DOHH2 (cell line): ENCODE results near the gene LSAMP.

Source experiments
- H3F3A ChIP-seq: fragments of 200-600 bp; sonication (generic), shearing (Covaris generic); 2 replicates; pipeline ENCODE4 v1.6.0; 2016; ENCODE audit warnings: antibody characterized with exemption, mild to moderate bottlenecking; ENCODE audit not compliant: control insufficient read depth, insufficient read depth
- H3K27ac ChIP-seq: fragments of 200-600 bp; sonication (generic); 2 replicates; pipeline ENCODE4 v1.5.1; 2014; ENCODE audit warnings: low read depth, mild to moderate bottlenecking, low read length, moderate library complexity
- H3K27me3 ChIP-seq: fragments of 200-600 bp; sonication (generic); 2 replicates; pipeline ENCODE4 v1.6.1; 2014; ENCODE audit warnings: mild to moderate bottlenecking, low read length, mixed read lengths; ENCODE audit not compliant: control insufficient read depth
- H3K36me3 ChIP-seq: fragments of 200-600 bp; sonication (generic); 2 replicates; pipeline ENCODE4 v1.6.1; 2014; ENCODE audit warnings: mild to moderate bottlenecking, low read length, moderate library complexity, mixed read lengths; ENCODE audit not compliant: control insufficient read depth
- H3K4me1 ChIP-seq: fragments of 200-600 bp; sonication (generic); 2 replicates; pipeline ENCODE4 v1.6.1; 2014; ENCODE audit warnings: mild to moderate bottlenecking, low read length, mixed read lengths; ENCODE audit not compliant: control insufficient read depth
- H3K4me2 ChIP-seq: fragments of 200-600 bp; sonication (generic); 2 replicates; pipeline ENCODE4 v1.6.0; 2014; ENCODE audit warnings: mild to moderate bottlenecking, low read length, moderate library complexity
- H3K4me3 ChIP-seq: fragments of 200-600 bp; sonication (generic); 2 replicates; pipeline ENCODE4 v1.5.1; 2014; ENCODE audit warnings: mild to moderate bottlenecking, low read length, mixed read lengths
- H3K79me2 ChIP-seq: fragments of 200-600 bp; sonication (generic); 2 replicates; pipeline ENCODE4 v1.6.1; 2014; ENCODE audit warnings: mild to moderate bottlenecking, low read length, mixed read lengths; ENCODE audit not compliant: control insufficient read depth
- H3K9me2 ChIP-seq: fragments of 200-600 bp; sonication (generic); replicated peaks from 2 replicates; pipeline ENCODE4 v1.6.1; 2014; ENCODE audit warnings: mild to moderate bottlenecking, low read length, mixed read lengths; ENCODE audit not compliant: control insufficient read depth
- H3K9me3 ChIP-seq: fragments of 200-600 bp; sonication (generic); 2 replicates; pipeline ENCODE4 v1.6.1; 2014; ENCODE audit warnings: antibody characterized with exemption, low read length, mixed read lengths; ENCODE audit not compliant: control insufficient read depth, insufficient read depth
- H4K20me1 ChIP-seq: fragments of 200-600 bp; sonication (generic); 2 replicates; pipeline ENCODE4 v1.6.0; 2014; ENCODE audit warnings: low read depth, mild to moderate bottlenecking, antibody characterized with exemption, low read length, moderate library complexity; ENCODE audit not compliant: control insufficient read depth, insufficient read depth
- EZH2phosphoT487 ChIP-seq: fragments of 200-600 bp; sonication (generic); IDR thresholded peaks from 2 replicates; pipeline ENCODE4 v1.6.1; 2017; ENCODE audit warnings: borderline replicate concordance, mild to moderate bottlenecking, antibody characterized with exemption, low read length, moderate library complexity, mixed read lengths
- TF ChIP-seq, protein P1 (sequence below): fragments of 200-600 bp; sonication (generic); IDR thresholded peaks from one replicate; pipeline ENCODE4 v1.5.1; 2014; ENCODE audit warnings: antibody characterized with exemption, mild to moderate bottlenecking, low read depth, low read length; ENCODE audit not compliant: poor library complexity, severe bottlenecking

Gene LSAMP

DNA sequence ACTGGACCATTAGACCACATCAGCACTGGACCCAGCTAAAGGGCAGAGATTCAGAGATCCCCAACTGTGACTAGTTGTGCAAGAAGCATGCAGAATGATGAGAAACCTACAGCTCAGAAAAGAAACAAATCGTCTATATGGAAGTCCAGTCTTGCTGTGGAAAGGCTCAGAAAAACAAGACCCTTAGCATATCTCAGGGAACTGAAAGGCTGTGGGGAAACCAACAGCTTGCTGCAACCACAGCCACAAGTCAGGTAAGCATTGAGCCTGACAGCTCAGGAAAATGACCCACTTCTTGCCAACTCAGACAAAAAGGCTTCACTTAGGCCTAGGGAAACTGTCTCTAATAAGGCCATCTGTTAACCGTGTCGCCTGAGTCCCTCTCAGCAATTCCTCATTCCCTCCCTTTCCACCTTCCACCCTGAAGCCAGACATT, 145.6 kb downstream of the LSAMP start:
- no peaks in the 10 kb centered on the region for H3K9me3 ChIP-seq
- no peaks in the 10 kb centered on the region for H3K4me1 ChIP-seq
- H3K79me2 ChIP-seq: no peaks in the 10 kb centered on the region
- no peaks in the 10 kb centered on the region for H3K9me2 ChIP-seq
- no peaks in the 10 kb centered on the region for H3K27me3 ChIP-seq
- no peak overlapping the region for H3K4me3 ChIP-seq
- TF ChIP-seq, protein P1, sequence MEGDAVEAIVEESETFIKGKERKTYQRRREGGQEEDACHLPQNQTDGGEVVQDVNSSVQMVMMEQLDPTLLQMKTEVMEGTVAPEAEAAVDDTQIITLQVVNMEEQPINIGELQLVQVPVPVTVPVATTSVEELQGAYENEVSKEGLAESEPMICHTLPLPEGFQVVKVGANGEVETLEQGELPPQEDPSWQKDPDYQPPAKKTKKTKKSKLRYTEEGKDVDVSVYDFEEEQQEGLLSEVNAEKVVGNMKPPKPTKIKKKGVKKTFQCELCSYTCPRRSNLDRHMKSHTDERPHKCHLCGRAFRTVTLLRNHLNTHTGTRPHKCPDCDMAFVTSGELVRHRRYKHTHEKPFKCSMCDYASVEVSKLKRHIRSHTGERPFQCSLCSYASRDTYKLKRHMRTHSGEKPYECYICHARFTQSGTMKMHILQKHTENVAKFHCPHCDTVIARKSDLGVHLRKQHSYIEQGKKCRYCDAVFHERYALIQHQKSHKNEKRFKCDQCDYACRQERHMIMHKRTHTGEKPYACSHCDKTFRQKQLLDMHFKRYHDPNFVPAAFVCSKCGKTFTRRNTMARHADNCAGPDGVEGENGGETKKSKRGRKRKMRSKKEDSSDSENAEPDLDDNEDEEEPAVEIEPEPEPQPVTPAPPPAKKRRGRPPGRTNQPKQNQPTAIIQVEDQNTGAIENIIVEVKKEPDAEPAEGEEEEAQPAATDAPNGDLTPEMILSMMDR: no peak
- TF ChIP-seq EZH2phosphoT487: no peak
- H3K36me3 ChIP-seq: no peaks in the 10 kb centered on the region
- no peaks in the 10 kb centered on the region for H3F3A ChIP-seq
- H4K20me1 ChIP-seq: no peaks in the 10 kb centered on the region
- no peak overlapping the region for H3K4me2 ChIP-seq
- no peak overlapping the region for H3K27ac ChIP-seq

DNA sequence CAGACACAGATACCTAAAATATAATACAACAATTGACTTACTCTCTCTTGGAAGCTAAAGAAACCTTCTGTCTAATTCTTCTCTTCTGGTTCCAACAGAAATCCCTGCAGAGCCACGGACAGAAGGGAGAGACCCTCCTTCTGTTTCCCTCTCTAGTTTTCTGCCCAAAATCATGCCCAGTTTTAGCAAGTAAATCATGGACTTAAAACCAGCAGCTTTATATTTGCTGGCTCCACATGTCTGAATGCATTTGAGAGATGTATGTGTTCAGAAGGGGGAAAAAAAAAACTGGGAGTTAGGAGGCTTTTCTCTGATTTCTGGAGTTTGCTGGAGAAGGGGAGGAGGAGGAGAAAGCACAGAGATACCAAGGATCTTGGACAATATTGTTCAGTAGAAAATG, 147.1 kb downstream of the LSAMP start:
- Histone ChIP-seq H3K4me2 (no peak overlapping the region), H3K9me3 (no peaks in the 10 kb centered on the region), H3K9me2 (no peaks in the 10 kb centered on the region), H3K4me3 (no peak overlapping the region), H4K20me1 (no peaks in the 10 kb centered on the region), H3K27me3 (no peaks in the 10 kb centered on the region), H3F3A (no peaks in the 10 kb centered on the region), H3K4me1 (no peaks in the 10 kb centered on the region), H3K79me2 (no peaks in the 10 kb centered on the region), H3K36me3 (no peaks in the 10 kb centered on the region), H3K27ac (no peak overlapping the region)
- no peak for TF ChIP-seq EZH2phosphoT487
- TF ChIP-seq, protein P1: no peak

DNA sequence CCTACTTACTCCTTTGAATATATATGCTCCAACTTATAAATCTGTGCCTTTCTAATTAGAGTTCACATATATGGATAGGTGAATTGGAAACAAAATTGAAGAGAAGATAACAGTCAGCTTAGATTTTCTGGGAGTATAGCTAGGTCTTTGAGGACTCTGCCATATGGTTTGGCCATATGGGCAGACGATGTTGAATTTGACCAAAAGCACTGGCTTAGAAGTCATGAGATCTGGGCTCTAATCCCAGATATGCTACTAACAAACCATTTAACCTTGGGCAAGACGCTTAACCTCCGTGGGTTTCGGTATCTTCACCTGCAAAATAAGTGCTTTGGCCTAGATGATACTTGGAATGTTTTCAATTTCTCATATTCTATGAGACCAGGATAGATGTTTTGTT, 154.1 kb downstream of the LSAMP start:
- H4K20me1 ChIP-seq: no peaks in the 10 kb centered on the region
- H3K79me2 ChIP-seq: no peaks in the 10 kb centered on the region
- H3K9me3 ChIP-seq: no peaks in the 10 kb centered on the region
- no peak overlapping the region for H3K4me2 ChIP-seq
- no peaks in the 10 kb centered on the region for H3K9me2 ChIP-seq
- TF ChIP-seq EZH2phosphoT487: no peak
- TF ChIP-seq, protein P1: no peak
- no peak overlapping the region for H3K4me3 ChIP-seq
- no peaks in the 10 kb centered on the region for H3F3A ChIP-seq
- H3K36me3 ChIP-seq: no peaks in the 10 kb centered on the region
- H3K4me1 ChIP-seq: no peaks in the 10 kb centered on the region
- no peaks in the 10 kb centered on the region for H3K27me3 ChIP-seq
- no peak overlapping the region for H3K27ac ChIP-seq

DNA sequence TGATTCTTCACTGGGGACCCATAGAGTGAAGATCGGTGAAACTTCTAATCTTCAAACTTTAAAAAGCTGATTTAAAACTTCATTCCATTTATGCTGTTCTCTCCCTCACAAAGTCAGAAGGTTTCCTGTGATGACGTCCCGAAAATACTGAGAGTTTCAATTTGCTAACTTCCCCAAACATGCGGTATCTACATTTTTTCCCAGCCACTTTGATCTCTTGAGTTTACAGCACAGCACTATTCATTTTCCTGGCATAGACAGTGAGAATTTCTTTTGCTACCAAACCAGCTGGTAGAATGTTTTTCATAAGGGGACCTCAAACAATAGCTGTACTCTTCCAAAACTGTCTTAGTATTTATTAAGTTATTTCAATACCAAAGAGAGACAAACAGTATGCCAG, 156.8 kb downstream of the LSAMP start:
- H3K79me2 ChIP-seq: no peaks in the 10 kb centered on the region

More for the DNA sequence above, 156.8 kb downstream of the LSAMP start:
- no peaks in the 10 kb centered on the region for H3F3A ChIP-seq
- no peaks in the 10 kb centered on the region for H3K27me3 ChIP-seq
- H3K27ac ChIP-seq: no peak overlapping the region
- H3K36me3 ChIP-seq: no peaks in the 10 kb centered on the region
- TF ChIP-seq, protein P1: no peak
- H3K9me2 ChIP-seq: no peaks in the 10 kb centered on the region
- no peaks in the 10 kb centered on the region for H4K20me1 ChIP-seq
- no peak overlapping the region for H3K4me2 ChIP-seq
- no peaks in the 10 kb centered on the region for H3K4me1 ChIP-seq
- no peak overlapping the region for H3K4me3 ChIP-seq
- H3K9me3 ChIP-seq: no peaks in the 10 kb centered on the region
